ENCODE measurements around the gene VCX.
"Not testable (repeated sequence)": the region's sequence is repeated elsewhere in the genome, so short reads cannot be mapped to it uniquely, and the experiment has no call there.

The VCX gene

GRCh38 chrX:7842871-7843270 is at the start of gene VCX:
VCX (plus strand) TSS chrX:7843171; CDS start chrX:7843204, 33 bp downstream.
- DNase-seq, result not testable (repeated sequence)

GRCh38 chrX:7798327-7798726 is 44.6 kb upstream of the VCX start:
- DNase-seq, result no peak

- DNase-seq, result no peak
These were observed 41.3 kb upstream of the VCX start for GRCh38 chrX:7801711-7802110.

GRCh38 chrX:7815166-7815805 is 27.7 kb upstream of the VCX start:
- DNase-seq, result no peak

GRCh38 chrX:7828594-7828993 is 14.4 kb upstream of the VCX start:
- no peak for DNase-seq

- no peak for DNase-seq
These were observed 1.7 kb upstream of the VCX start for GRCh38 chrX:7841084-7841805.

- DNase-seq, result no peak
These were observed 9.2 kb downstream of the VCX start for GRCh38 chrX:7852166-7852565.

- DNase-seq, result no peak
These were observed 29.1 kb downstream of the VCX start for GRCh38 chrX:7872042-7872441.

- DNase-seq, result no peak
These were observed 34.0 kb downstream of the VCX start for GRCh38 chrX:7876957-7877356.

GRCh38 chrX:7889135-7889534 is 46.2 kb downstream of the VCX start:
- DNase-seq, result peak; percentile 13

- DNase-seq, result peak; percentile 46
These were observed 46.7 kb downstream of the VCX start for GRCh38 chrX:7889680-7890079.

GRCh38 chrX:7891928-7892327 is 49.0 kb downstream of the VCX start:
- no peak for DNase-seq
